Spleen (tissue), 7 donors: ENCODE results near the gene THBS2.

Source experiments
- POLR2AphosphoS5 ChIP-seq, 3 donors: sonication (generic); formaldehyde crosslinking; IDR thresholded peaks; one replicate each; pipeline ENCODE4 v1.5.1; 2017; ENCODE audit warnings: antibody characterized with exemption in 3 of 3
- TF ChIP-seq, protein P1 (sequence below), 11 experiments: fragments of 200-600 bp in 7 of 11; fragments of 450-650 bp in 4 of 11; sonication (generic) in 4 of 11; IDR thresholded peaks in 8 of 11; conservative IDR thresholded peaks in 3 of 11; 1 replicate in 7 of 11; 2 replicates in 4 of 11; pipeline versions ENCODE4 v1.4.0 to v1.8.0; 2016 to 2021; ENCODE audit warnings: antibody characterized with exemption in 11 of 11, inconsistent platforms in 4 of 11, mild to moderate bottlenecking in 1 of 11
- donor health status: DM: no; HTN: no; CAD: no; lungs with moderate emphysema.
- donor health status: DM: no; HTN: no; CAD: no.
- donor health status: DM: no; HTN: no; CAD: no.

GRCh38 chr6:169212436-169212835 lies 41.2 kb downstream of the THBS2 start:
- TF ChIP-seq, protein P1, sequence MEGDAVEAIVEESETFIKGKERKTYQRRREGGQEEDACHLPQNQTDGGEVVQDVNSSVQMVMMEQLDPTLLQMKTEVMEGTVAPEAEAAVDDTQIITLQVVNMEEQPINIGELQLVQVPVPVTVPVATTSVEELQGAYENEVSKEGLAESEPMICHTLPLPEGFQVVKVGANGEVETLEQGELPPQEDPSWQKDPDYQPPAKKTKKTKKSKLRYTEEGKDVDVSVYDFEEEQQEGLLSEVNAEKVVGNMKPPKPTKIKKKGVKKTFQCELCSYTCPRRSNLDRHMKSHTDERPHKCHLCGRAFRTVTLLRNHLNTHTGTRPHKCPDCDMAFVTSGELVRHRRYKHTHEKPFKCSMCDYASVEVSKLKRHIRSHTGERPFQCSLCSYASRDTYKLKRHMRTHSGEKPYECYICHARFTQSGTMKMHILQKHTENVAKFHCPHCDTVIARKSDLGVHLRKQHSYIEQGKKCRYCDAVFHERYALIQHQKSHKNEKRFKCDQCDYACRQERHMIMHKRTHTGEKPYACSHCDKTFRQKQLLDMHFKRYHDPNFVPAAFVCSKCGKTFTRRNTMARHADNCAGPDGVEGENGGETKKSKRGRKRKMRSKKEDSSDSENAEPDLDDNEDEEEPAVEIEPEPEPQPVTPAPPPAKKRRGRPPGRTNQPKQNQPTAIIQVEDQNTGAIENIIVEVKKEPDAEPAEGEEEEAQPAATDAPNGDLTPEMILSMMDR (IDR thresholded peaks at IDR 0.05 in 8 of 11, conservative IDR thresholded peaks at IDR 0.05 in 3 of 11), result no peak
- no peak for TF ChIP-seq POLR2AphosphoS5 (IDR thresholded peaks at IDR 0.05)
